Lung (tissue), 12 donors: ENCODE results near the gene ABCG4. TPM values are rescaled to one million over a fixed set of nuclear protein-coding genes. Genes with fewer than 3 reads are reported as not detected.

Source experiments
- ATAC-seq: fragments of 200-7000 bp; cut with Tn5 transposase; one replicate; pipeline ENCODE4 v1.9.1; 2020; ENCODE audit warnings: moderate number of reproducible peaks; ENCODE audit not compliant: insufficient read depth, low FRiP score
- DNase-seq, 3 donors: peaks; one replicate each; pipeline ENCODE4 v3.0.0-alpha.2; 2013 to 2017
- H3K27ac ChIP-seq, 2 donors: one replicate each; pipeline ENCODE4 v1.5.1; 2013; ENCODE audit warnings: mild to moderate bottlenecking in 2 of 2, moderate library complexity in 2 of 2, control low read depth in 1 of 2, inconsistent platforms in 1 of 2, low read depth in 1 of 2, low read length in 1 of 2
- H3K27me3 ChIP-seq, 3 donors: one replicate each; pipeline ENCODE4 v1.5.1; 2013; ENCODE audit warnings: low read length in 2 of 3; ENCODE audit not compliant: control insufficient read depth in 3 of 3, insufficient read depth in 3 of 3
- H3K36me3 ChIP-seq, 4 donors: one replicate each; pipeline ENCODE4 v1.5.1; 2013; ENCODE audit warnings: low read length in 4 of 4, mild to moderate bottlenecking in 1 of 4, moderate library complexity in 1 of 4; ENCODE audit not compliant: control insufficient read depth in 4 of 4, insufficient read depth in 4 of 4
- H3K4me1 ChIP-seq, 5 donors: one replicate each; pipeline ENCODE4 v1.5.1; 2013; ENCODE audit warnings: low read length in 5 of 5, mild to moderate bottlenecking in 2 of 5, moderate library complexity in 1 of 5; ENCODE audit not compliant: control insufficient read depth in 5 of 5, insufficient read depth in 5 of 5
- H3K4me3 ChIP-seq: one replicate; pipeline ENCODE4 v1.5.1; 2013; ENCODE audit warnings: mild to moderate bottlenecking, control low read depth, moderate library complexity
- H3K9ac ChIP-seq, 2 donors: one replicate each; pipeline ENCODE4 v1.5.1; 2013; ENCODE audit warnings: low read length in 2 of 2, control low read depth in 1 of 2; ENCODE audit not compliant: insufficient read depth in 1 of 2
- H3K9me3 ChIP-seq, 4 donors: one replicate each; pipeline ENCODE4 v1.5.1; 2013; ENCODE audit warnings: low read length in 3 of 4, mild to moderate bottlenecking in 1 of 4, moderate library complexity in 1 of 4; ENCODE audit not compliant: control insufficient read depth in 4 of 4, insufficient read depth in 3 of 4
- WGBS, 2 donors: extraction: QIAGEN DNeasy Blood & Tissue Kit; methylation state at CpG; one replicate each; pipeline ENCODE4 v1.1.7; 2013; 5-methylcytosine and 5-hydroxymethylcytosine counted together
- polyA plus RNA-seq, 2 donors: library from polyadenylated mRNA; stranded (reverse); fragments of 200-250 nt; gene quantifications; one replicate each; pipeline ENCODE4 v1.2.1, GENCODE V29; 2013
- total RNA-seq, 2 donors: library from RNA; depleted of rRNA in 1 of 2; stranded (reverse); fragments of >200 nt in 1 of 2; gene quantifications; one replicate each; pipeline ENCODE4 v1.2.1, GENCODE V29; 2014 to 2021
- TF ChIP-seq, protein P1 (sequence below): IDR thresholded peaks from 2 replicates; pipeline ENCODE4 v1.5.1; 2012; ENCODE audit warnings: mild to moderate bottlenecking; ENCODE audit errors: control extremely low read depth, extremely low read depth
- donor health status: control.
- donor health status: control.
- donor health status: Bipolar disorder and iron deficiency.
- donor health status: healthy.
- donor health status: DM: yes; HTN: yes; CAD: no.

The ABCG4 gene
- total and polyA plus RNA-seq, 4 donors, result 0.03 to 0.28 (median 0.10) TPM; not detected in 1

DNA sequence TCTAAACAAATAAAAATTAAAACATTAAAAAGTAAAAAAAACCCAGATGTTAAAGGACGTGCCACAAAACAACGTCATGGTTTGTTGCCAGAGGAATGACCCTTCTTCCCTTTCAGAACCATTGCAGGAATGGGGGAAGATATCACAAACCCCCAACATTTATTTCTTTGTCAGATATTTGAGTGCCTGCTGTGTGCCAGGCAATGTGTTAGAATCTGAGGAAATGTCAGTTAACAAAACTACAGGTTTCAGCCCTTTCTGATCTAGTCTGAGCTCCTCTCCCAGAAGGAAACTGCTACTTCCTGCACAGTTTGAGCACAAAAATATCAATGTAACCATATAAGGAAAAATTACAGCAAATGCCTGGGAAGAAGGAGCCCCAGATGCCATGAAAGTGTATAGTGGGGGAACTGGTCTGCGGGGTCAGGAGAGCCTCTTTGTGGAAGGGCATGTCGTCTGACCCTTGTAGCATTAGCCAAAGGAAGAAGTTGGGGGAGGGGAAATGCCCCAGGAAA lies 29.4 kb downstream of the ABCG4 start:
- H3K9ac ChIP-seq, result no peak overlapping the region
- no peaks in the 10 kb centered on the region for H3K4me1 ChIP-seq
- no peaks in the 10 kb centered on the region for H3K27me3 ChIP-seq
- WGBS, 2 donors, result 51 to 60% methylated on average over 4 of the region's 4 CpGs
- H3K27ac ChIP-seq, result no peak overlapping the region
- TF ChIP-seq, protein P1, sequence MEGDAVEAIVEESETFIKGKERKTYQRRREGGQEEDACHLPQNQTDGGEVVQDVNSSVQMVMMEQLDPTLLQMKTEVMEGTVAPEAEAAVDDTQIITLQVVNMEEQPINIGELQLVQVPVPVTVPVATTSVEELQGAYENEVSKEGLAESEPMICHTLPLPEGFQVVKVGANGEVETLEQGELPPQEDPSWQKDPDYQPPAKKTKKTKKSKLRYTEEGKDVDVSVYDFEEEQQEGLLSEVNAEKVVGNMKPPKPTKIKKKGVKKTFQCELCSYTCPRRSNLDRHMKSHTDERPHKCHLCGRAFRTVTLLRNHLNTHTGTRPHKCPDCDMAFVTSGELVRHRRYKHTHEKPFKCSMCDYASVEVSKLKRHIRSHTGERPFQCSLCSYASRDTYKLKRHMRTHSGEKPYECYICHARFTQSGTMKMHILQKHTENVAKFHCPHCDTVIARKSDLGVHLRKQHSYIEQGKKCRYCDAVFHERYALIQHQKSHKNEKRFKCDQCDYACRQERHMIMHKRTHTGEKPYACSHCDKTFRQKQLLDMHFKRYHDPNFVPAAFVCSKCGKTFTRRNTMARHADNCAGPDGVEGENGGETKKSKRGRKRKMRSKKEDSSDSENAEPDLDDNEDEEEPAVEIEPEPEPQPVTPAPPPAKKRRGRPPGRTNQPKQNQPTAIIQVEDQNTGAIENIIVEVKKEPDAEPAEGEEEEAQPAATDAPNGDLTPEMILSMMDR, result no peak
- DNase-seq, result no peak
- no peaks in the 10 kb centered on the region for H3K9me3 ChIP-seq
- H3K4me3 ChIP-seq, result no peak overlapping the region
- no peak for ATAC-seq
- peaks cover 0 to 37% (median 23%) of the 10 kb centered on the region in 4 donors for H3K36me3 ChIP-seq

DNA sequence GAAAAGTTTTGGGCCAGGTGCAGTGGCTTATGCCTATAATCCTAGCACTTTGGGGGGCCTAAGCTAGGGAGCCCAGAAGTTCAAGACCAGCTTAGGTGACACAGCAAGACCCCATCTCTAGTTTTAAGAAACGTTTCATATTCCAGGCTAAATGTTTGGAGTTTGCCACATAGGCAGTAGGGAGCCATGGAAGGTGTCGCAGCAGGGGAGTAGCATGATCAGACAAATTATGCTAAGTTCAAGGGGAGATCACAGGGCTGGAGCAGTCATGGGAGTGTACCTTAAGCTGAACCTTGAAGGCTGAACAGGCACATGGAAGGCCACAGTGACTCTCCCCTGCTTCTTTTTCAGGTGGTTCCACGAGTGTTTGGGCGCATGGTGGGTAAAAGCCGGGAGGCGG lies 30.5 kb downstream of the ABCG4 start:
- Histone ChIP-seq H3K9me3 (no peaks in the 10 kb centered on the region), H3K4me1 (no peaks in the 10 kb centered on the region), H3K27ac (no peak overlapping the region), H3K9ac (no peak overlapping the region), H3K4me3 (no peak overlapping the region), H3K27me3 (no peaks in the 10 kb centered on the region), H3K36me3 (peaks cover 0 to 34% (median 23%) of the 10 kb centered on the region in 4 donors)
- TF ChIP-seq, protein P1, result no peak
- DNase-seq (no peak), ATAC-seq (no peak)
- WGBS, 2 donors, result 95 to 96% methylated on average over 6 of the region's 6 CpGs

DNA sequence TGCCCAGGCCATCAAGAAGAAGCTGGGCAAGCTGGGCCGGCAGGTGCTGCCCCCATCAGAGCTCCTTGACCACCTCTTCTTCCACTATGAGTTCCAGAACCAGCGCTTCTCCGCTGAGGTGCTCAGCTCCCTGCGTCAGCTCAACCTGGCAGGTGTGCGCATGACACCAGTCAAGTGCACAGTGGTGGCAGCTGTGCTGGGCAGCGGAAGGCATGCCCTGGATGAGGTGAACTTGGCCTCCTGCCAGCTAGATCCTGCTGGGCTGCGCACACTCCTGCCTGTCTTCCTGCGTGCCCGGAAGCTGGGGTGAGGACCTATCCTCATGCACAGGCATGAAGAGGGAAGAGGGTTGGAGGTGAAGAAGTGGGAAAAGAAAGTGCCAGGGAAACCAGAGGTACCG lies 31.1 kb downstream of the ABCG4 start:
- Histone ChIP-seq H3K4me3 (no peak overlapping the region), H3K9me3 (no peaks in the 10 kb centered on the region), H3K4me1 (no peaks in the 10 kb centered on the region), H3K27ac (no peak overlapping the region), H3K36me3 (peaks cover 0 to 28% (median 21%) of the 10 kb centered on the region in 4 donors), H3K9ac (no peak overlapping the region), H3K27me3 (no peaks in the 10 kb centered on the region)
- no peak for DNase-seq
- WGBS, 2 donors, result 91% methylated on average over 10 of the region's 10 CpGs
- TF ChIP-seq, protein P1, result no peak
- ATAC-seq, result no peak
